Natural killer cell (primary cell): Measurements from ENCODE around the gene CENPT. TPM values are rescaled to one million over a fixed set of nuclear protein-coding genes. Genes with fewer than 3 reads are reported as not detected.
A peak's percentile ranks its signal among the peaks of the same experiment; 100 is the strongest.

Source experiments
- ATAC-seq, 3 donors: fragments of 150-1000 bp in 2 of 3; fragments of 200-7000 bp in 1 of 3; cut with Tn5 transposase; 1 replicate in 1 of 3; 2 replicates in 2 of 3; pipeline ENCODE4 v1.10.0; 2021; ENCODE audit warnings: mild to moderate bottlenecking in 2 of 3, moderate library complexity in 2 of 3
- DNase-seq, 2 donors: peaks; one replicate each; pipeline versions ENCODE4 v3.0.0 to v3.0.0-alpha.2; 2013 to 2021; ENCODE audit warnings: mixed read lengths in 1 of 2
- H3K27ac ChIP-seq: one replicate; pipeline ENCODE4 v1.5.1; 2013; ENCODE audit warnings: mild to moderate bottlenecking, low read length
- H3K27me3 ChIP-seq: one replicate; pipeline ENCODE4 v1.6.1; 2013; ENCODE audit warnings: low read length; ENCODE audit not compliant: control insufficient read depth, insufficient read depth
- H3K36me3 ChIP-seq: one replicate; pipeline ENCODE4 v1.6.1; 2013; ENCODE audit warnings: low read length; ENCODE audit not compliant: control insufficient read depth, insufficient read depth
- H3K4me1 ChIP-seq: one replicate; pipeline ENCODE4 v1.6.1; 2013; ENCODE audit warnings: low read length; ENCODE audit not compliant: control insufficient read depth, insufficient read depth
- H3K4me3 ChIP-seq: one replicate; pipeline ENCODE4 v1.5.1; 2013; ENCODE audit warnings: low read length
- H3K9me3 ChIP-seq: one replicate; pipeline ENCODE4 v1.6.1; 2013; ENCODE audit warnings: low read length; ENCODE audit not compliant: control insufficient read depth, insufficient read depth
- H3K27ac Mint-ChIP-seq, 2 donors: one replicate each; pipeline ENCODE4 v1.8.0; 2022; ENCODE audit warnings: mild to moderate bottlenecking in 2 of 2, mixed read lengths in 2 of 2, moderate library complexity in 1 of 2
- H3K27me3 Mint-ChIP-seq, 2 donors: one replicate each; pipeline ENCODE4 v1.8.0; 2022; ENCODE audit warnings: low read depth in 2 of 2, mixed read lengths in 2 of 2
- H3K36me3 Mint-ChIP-seq: one replicate; pipeline ENCODE4 v1.8.0; 2022; ENCODE audit warnings: mixed read lengths
- H3K4me1 Mint-ChIP-seq, 2 donors: one replicate each; pipeline ENCODE4 v1.8.0; 2022; ENCODE audit warnings: mixed read lengths in 2 of 2
- H3K4me3 Mint-ChIP-seq: one replicate; pipeline ENCODE4 v1.8.0; 2022; ENCODE audit warnings: mild to moderate bottlenecking, moderate library complexity, mixed read lengths
- H3K9me3 Mint-ChIP-seq, 2 donors: one replicate each; pipeline ENCODE4 v1.8.0; 2022; ENCODE audit warnings: mixed read lengths in 2 of 2
- WGBS: methylation state at CpG from one replicate; pipeline ENCODE4 v1.1.7; 2013; ENCODE audit warnings: missing lambda C conversion rate; ENCODE audit not compliant: insufficient coverage; 5-methylcytosine and 5-hydroxymethylcytosine counted together
- intact Hi-C: fragments of 100-400 bp; cut with micrococcal nuclease; formaldehyde crosslinking; loops from one replicate; pipeline ENCODE4 v1.14.2; 2022
- total RNA-seq, 4 donors: library from RNA; stranded (reverse); fragments of 120-200 nt in 1 of 4; gene quantifications; one replicate each; pipeline versions ENCODE4 v1.2.3 to v1.2.4, GENCODE V29; 2013 to 2022
- TF ChIP-seq, protein P1 (sequence below): fragments of 200-600 bp; IDR thresholded peaks from one replicate; pipeline ENCODE4 v1.8.0; 2022; ENCODE audit warnings: antibody characterized with exemption

Gene CENPT
- total RNA-seq, 3 donors from 2014 or later (not counting 1 experiment from before 2014, with no cell fraction given): 68.6 to 81.3 (median 78.9) TPM

GRCh38 chr16:67878846-67879245 lies 31.4 kb upstream of the CENPT start:
- Histone ChIP-seq H3K36me3 (peaks cover 75% of the 10 kb centered on the region), H3K27ac (no peak overlapping the region), H3K27me3 (no peaks in the 10 kb centered on the region), H3K4me3 (no peak overlapping the region), H3K9me3 (no peaks in the 10 kb centered on the region), H3K4me1 (peaks cover 7% of the 10 kb centered on the region)
- 98% methylated on average over 9 of the region's 9 CpGs for WGBS
- Mint-ChIP-seq H3K36me3 (no peaks in the 10 kb centered on the region), H3K27ac (no peak overlapping the region), H3K9me3 (no peaks in the 10 kb centered on the region), H3K27me3 (no peaks in the 10 kb centered on the region), H3K4me3 (no peak overlapping the region), H3K4me1 (peaks cover 23 to 28% of the 10 kb centered on the region in 2 donors)
- TF ChIP-seq, protein P1, sequence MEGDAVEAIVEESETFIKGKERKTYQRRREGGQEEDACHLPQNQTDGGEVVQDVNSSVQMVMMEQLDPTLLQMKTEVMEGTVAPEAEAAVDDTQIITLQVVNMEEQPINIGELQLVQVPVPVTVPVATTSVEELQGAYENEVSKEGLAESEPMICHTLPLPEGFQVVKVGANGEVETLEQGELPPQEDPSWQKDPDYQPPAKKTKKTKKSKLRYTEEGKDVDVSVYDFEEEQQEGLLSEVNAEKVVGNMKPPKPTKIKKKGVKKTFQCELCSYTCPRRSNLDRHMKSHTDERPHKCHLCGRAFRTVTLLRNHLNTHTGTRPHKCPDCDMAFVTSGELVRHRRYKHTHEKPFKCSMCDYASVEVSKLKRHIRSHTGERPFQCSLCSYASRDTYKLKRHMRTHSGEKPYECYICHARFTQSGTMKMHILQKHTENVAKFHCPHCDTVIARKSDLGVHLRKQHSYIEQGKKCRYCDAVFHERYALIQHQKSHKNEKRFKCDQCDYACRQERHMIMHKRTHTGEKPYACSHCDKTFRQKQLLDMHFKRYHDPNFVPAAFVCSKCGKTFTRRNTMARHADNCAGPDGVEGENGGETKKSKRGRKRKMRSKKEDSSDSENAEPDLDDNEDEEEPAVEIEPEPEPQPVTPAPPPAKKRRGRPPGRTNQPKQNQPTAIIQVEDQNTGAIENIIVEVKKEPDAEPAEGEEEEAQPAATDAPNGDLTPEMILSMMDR: no peak
- ATAC-seq (no peak), DNase-seq (no peak)
- intact Hi-C loops: no loop called here

GRCh38 chr16:67878232-67878631 lies 30.7 kb upstream of the CENPT start:
- H3K27me3 ChIP-seq: no peaks in the 10 kb centered on the region
- H3K4me3 ChIP-seq: no peak overlapping the region
- H3K9me3 ChIP-seq: no peaks in the 10 kb centered on the region
- Mint-ChIP-seq H3K27me3 (no peaks in the 10 kb centered on the region), H3K27ac (no peak overlapping the region), H3K9me3 (no peaks in the 10 kb centered on the region), H3K4me1 (peaks cover 27 to 30% of the 10 kb centered on the region in 2 donors), H3K36me3 (no peaks in the 10 kb centered on the region), H3K4me3 (no peak overlapping the region)
- ATAC-seq (no peak), DNase-seq (no peak)
- intact Hi-C loops: no loop called here
- H3K4me1 ChIP-seq: peaks cover 13% of the 10 kb centered on the region
- peaks cover 68% of the 10 kb centered on the region for H3K36me3 ChIP-seq
- TF ChIP-seq, protein P1: no peak
- WGBS: 92% methylated on average over 6 of the region's 6 CpGs
- H3K27ac ChIP-seq: no peak overlapping the region

- no peak for DNase-seq
- no peaks in the 10 kb centered on the region for H3K36me3 Mint-ChIP-seq
- H3K9me3 Mint-ChIP-seq: no peaks in the 10 kb centered on the region
- H3K4me1 Mint-ChIP-seq: peaks cover 27 to 37% of the 10 kb centered on the region in 2 donors
- H3K4me3 ChIP-seq: no peak overlapping the region
- intact Hi-C loops: no loop called here
- H3K27me3 Mint-ChIP-seq: no peaks in the 10 kb centered on the region
- 98% methylated on average over 9 of the region's 11 CpGs for WGBS
- no peak overlapping the region for H3K27ac ChIP-seq
- ATAC-seq: no peak
- H3K4me3 Mint-ChIP-seq: no peak overlapping the region
- no peak overlapping the region for H3K27ac Mint-ChIP-seq
- no peaks in the 10 kb centered on the region for H3K27me3 ChIP-seq
- peaks cover 21% of the 10 kb centered on the region for H3K4me1 ChIP-seq
- TF ChIP-seq, protein P1: no peak
- H3K36me3 ChIP-seq: peaks cover 58% of the 10 kb centered on the region
- no peaks in the 10 kb centered on the region for H3K9me3 ChIP-seq
These were observed 29.6 kb upstream of the CENPT start for GRCh38 chr16:67877064-67877463.

DNA sequence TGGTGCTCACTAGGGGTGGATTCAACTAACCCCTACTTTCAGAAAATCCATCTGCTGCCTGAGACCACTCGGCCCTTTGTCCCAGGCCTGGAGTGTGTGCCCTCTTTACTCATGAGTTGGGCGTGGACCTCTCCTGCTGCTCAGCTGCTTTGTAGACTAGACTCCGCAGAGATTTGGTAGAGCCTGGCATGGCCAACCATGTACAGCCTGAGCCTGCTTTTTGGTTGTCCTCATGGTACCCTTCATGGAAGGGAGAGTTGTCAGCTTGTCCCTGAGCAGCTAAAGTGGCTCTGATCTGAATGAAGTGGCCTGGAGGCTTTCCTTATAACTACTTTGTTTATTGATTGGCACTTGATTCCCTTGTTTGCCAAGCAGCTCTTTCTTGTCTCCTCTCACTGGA lies 26.9 kb upstream of the CENPT start:
- 88% methylated on average over 3 of the region's 3 CpGs for WGBS
- intact Hi-C loops: no loop called here
- peak overlapping the region; percentile 90 for H3K27ac Mint-ChIP-seq

More for the DNA sequence above, 26.9 kb upstream of the CENPT start:
- Histone ChIP-seq H3K36me3 (peaks cover 37% of the 10 kb centered on the region), H3K27me3 (no peaks in the 10 kb centered on the region), H3K4me3 (no peak overlapping the region), H3K9me3 (no peaks in the 10 kb centered on the region), H3K4me1 (peaks cover 24% of the 10 kb centered on the region), H3K27ac (no peak overlapping the region)
- TF ChIP-seq, protein P1: no peak
- Mint-ChIP-seq H3K27me3 (no peaks in the 10 kb centered on the region), H3K4me1 (peaks cover 27 to 37% of the 10 kb centered on the region in 2 donors), H3K4me3 (peak overlapping the region; percentile 92), H3K36me3 (no peaks in the 10 kb centered on the region), H3K9me3 (no peaks in the 10 kb centered on the region)
- ATAC-seq (no peak), DNase-seq (no peak)
